ENCODE data around the gene RC3H1. TPM values are rescaled to one million over a fixed set of nuclear protein-coding genes. Genes with fewer than 3 reads are reported as not detected.
"Not testable (repeated sequence)": the region's sequence is repeated elsewhere in the genome, so short reads cannot be mapped to it uniquely, and the experiment has no call there.

The RC3H1 gene
- total RNA-seq, 1 donor = 31.8 TPM

DNA sequence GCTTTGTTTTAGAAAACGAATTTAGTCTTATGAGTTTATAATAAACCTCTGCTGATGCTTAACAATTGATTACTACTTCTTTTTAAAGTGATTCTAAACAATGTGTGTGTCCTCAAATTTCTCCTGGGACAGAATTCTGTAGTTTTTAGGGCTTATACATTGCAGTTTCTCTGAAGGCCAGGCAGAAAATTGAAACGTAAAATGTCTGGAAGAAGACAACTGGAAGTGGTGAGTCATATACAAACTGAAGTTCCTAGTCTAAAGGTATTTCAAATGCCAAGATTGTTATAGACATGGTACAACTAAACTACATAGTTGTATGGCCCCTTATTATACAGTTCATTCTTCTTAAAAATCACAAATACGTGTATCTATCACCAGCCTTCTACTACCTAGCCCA is 30.5 kb upstream of the RC3H1 start:
- no peaks in the 10 kb centered on the region for H4K20me1 ChIP-seq (ENCODE audit: insufficient read depth, low read length)
- no peaks in the 10 kb centered on the region for H3K4me1 ChIP-seq (ENCODE audit: insufficient read depth, low read length)
- H3K79me2 ChIP-seq (ENCODE audit: insufficient read depth, low read length) = no peaks in the 10 kb centered on the region
- DNase-seq (ENCODE audit: insufficient read length, low spot score, missing footprints) = no peak
- no peaks in the 10 kb centered on the region for H3K27me3 ChIP-seq (ENCODE audit: insufficient read depth, low read length)
- H3K36me3 ChIP-seq (ENCODE audit: insufficient read depth, low read length) = no peaks in the 10 kb centered on the region
- H3K9me3 ChIP-seq (ENCODE audit: low read depth, low read length) = no peaks in the 10 kb centered on the region
- H3K4me3 ChIP-seq (ENCODE audit: insufficient read depth, low read length) = no peak overlapping the region
- no peak overlapping the region for H3K27ac ChIP-seq (ENCODE audit: low read depth, low read length)
- TF ChIP-seq, protein P1, sequence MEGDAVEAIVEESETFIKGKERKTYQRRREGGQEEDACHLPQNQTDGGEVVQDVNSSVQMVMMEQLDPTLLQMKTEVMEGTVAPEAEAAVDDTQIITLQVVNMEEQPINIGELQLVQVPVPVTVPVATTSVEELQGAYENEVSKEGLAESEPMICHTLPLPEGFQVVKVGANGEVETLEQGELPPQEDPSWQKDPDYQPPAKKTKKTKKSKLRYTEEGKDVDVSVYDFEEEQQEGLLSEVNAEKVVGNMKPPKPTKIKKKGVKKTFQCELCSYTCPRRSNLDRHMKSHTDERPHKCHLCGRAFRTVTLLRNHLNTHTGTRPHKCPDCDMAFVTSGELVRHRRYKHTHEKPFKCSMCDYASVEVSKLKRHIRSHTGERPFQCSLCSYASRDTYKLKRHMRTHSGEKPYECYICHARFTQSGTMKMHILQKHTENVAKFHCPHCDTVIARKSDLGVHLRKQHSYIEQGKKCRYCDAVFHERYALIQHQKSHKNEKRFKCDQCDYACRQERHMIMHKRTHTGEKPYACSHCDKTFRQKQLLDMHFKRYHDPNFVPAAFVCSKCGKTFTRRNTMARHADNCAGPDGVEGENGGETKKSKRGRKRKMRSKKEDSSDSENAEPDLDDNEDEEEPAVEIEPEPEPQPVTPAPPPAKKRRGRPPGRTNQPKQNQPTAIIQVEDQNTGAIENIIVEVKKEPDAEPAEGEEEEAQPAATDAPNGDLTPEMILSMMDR (IDR thresholded peaks at IDR 0.05; ENCODE audit: extremely low read depth, low read depth, low read length) = no peak
- H3K4me2 ChIP-seq (ENCODE audit: insufficient read depth, low read length) = no peak overlapping the region
- no peak overlapping the region for H2AFZ ChIP-seq (ENCODE audit: low read length)

DNA sequence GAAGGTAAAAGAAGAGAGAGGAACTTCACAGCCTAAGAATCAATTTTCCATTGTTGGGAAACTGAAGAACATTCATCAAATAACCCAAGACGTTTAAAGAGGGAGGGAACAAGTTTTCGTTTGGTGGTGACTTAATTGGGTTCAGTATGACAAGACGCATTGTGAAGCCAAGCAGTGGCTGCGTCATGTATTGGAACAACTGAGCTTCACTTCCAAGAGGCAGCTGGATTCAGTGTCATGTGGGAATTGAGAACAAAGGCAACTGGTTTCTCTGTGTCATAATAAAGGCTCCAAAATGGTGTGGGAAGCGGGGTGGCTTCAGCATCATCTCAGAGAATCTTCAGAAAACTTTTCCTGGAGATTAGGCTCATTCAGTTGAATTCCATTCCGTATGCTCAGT is 29.8 kb upstream of the RC3H1 start:
- no peaks in the 10 kb centered on the region for H3K9me3 ChIP-seq (ENCODE audit: low read depth, low read length)
- H3K27me3 ChIP-seq (ENCODE audit: insufficient read depth, low read length) = no peaks in the 10 kb centered on the region
- H3K4me3 ChIP-seq (ENCODE audit: insufficient read depth, low read length) = no peak overlapping the region
- H3K36me3 ChIP-seq (ENCODE audit: insufficient read depth, low read length) = no peaks in the 10 kb centered on the region
- no peak overlapping the region for H3K4me2 ChIP-seq (ENCODE audit: insufficient read depth, low read length)
- no peak overlapping the region for H3K27ac ChIP-seq (ENCODE audit: low read depth, low read length)
- no peaks in the 10 kb centered on the region for H3K4me1 ChIP-seq (ENCODE audit: insufficient read depth, low read length)
- no peaks in the 10 kb centered on the region for H3K79me2 ChIP-seq (ENCODE audit: insufficient read depth, low read length)
- no peak overlapping the region for H2AFZ ChIP-seq (ENCODE audit: low read length)
- no peaks in the 10 kb centered on the region for H4K20me1 ChIP-seq (ENCODE audit: insufficient read depth, low read length)
- no peak for DNase-seq (ENCODE audit: insufficient read length, low spot score, missing footprints)
- TF ChIP-seq, protein P1 (IDR thresholded peaks at IDR 0.05; ENCODE audit: extremely low read depth, low read depth, low read length) = no peak

DNA sequence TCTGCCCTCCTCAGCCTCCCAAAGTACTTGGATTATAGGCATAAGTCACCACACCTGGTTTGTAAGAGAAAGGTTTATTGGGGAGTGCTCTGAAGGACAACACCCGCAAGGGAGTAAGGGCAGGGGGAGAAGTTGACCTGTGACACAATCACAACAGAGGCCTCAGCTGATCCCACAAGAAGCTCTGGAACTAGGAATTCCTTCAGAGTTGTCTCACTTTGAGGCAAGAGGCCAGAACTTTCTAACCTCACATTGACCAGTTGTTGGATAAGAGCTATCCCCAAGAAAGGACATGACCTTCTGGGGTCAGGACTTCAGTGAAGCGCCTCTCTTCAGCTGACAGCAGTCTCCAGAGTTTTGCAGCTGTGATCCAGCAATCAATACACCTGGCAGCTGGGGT is 27.4 kb upstream of the RC3H1 start:
- TF ChIP-seq, protein P1 (IDR thresholded peaks at IDR 0.05; ENCODE audit: extremely low read depth, low read depth, low read length) = no peak
- DNase-seq (ENCODE audit: insufficient read length, low spot score, missing footprints) = no peak

DNA sequence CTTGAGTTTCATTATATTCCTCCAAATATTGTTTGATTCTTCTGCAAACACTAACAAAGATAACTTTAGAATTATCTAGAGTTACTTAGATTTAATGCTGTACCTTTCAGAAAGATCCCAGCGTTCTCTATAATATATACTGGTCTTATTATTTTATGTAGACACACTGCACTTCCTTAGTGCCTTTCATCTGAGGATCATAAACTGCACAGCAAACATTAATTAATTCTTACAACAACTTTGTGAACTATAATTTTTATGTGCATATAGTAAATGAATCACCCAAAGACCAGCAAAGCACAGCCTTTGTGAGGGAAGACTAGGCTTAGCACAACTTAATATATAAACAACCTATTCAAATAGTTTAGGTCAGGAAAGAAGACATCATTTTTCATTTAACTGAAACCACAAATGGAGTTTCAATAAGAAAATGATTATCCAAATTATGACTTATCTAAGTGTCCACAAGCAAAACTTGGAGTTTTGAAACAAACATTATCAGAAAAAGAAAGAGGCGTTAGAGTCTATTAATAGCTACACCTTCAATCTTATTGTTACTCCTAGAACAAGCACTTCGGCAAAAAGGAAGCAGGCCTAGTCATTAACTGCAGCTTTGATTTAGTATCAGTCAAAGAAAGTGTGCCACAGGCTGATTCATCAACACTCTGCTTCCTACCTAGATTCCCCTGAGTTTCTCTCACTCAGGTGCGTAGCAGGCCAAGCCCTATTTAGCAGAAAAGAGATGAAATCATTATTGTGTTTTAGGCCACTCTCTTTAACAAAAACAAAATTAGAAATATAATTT is 22.5 kb upstream of the RC3H1 start:
- Histone ChIP-seq H3K27me3 (ENCODE audit: insufficient read depth, low read length) (no peaks in the 10 kb centered on the region), H3K36me3 (ENCODE audit: insufficient read depth, low read length) (no peaks in the 10 kb centered on the region), H3K79me2 (ENCODE audit: insufficient read depth, low read length) (no peaks in the 10 kb centered on the region), H2AFZ (ENCODE audit: low read length) (no peak overlapping the region), H3K9me3 (ENCODE audit: low read depth, low read length) (no peaks in the 10 kb centered on the region), H3K27ac (ENCODE audit: low read depth, low read length) (no peak overlapping the region), H3K4me1 (ENCODE audit: insufficient read depth, low read length) (peaks cover 9% of the 10 kb centered on the region), H3K4me3 (ENCODE audit: insufficient read depth, low read length) (no peak overlapping the region), H3K4me2 (ENCODE audit: insufficient read depth, low read length) (no peak overlapping the region), H4K20me1 (ENCODE audit: insufficient read depth, low read length) (no peaks in the 10 kb centered on the region)
- DNase-seq (ENCODE audit: insufficient read length, low spot score, missing footprints) = no peak
- TF ChIP-seq, protein P1 (IDR thresholded peaks at IDR 0.05; ENCODE audit: extremely low read depth, low read depth, low read length) = no peak

More for the DNA sequence above, 27.4 kb upstream of the RC3H1 start:
- H3K4me2 ChIP-seq (ENCODE audit: insufficient read depth, low read length) = no peak overlapping the region
- H3K27ac ChIP-seq (ENCODE audit: low read depth, low read length) = no peak overlapping the region
- H3K27me3 ChIP-seq (ENCODE audit: insufficient read depth, low read length) = no peaks in the 10 kb centered on the region
- H3K4me3 ChIP-seq (ENCODE audit: insufficient read depth, low read length) = no peak overlapping the region
- H3K36me3 ChIP-seq (ENCODE audit: insufficient read depth, low read length) = no peaks in the 10 kb centered on the region
- H4K20me1 ChIP-seq (ENCODE audit: insufficient read depth, low read length) = no peaks in the 10 kb centered on the region
- H2AFZ ChIP-seq (ENCODE audit: low read length) = no peak overlapping the region
- H3K9me3 ChIP-seq (ENCODE audit: low read depth, low read length) = no peaks in the 10 kb centered on the region
- no peaks in the 10 kb centered on the region for H3K79me2 ChIP-seq (ENCODE audit: insufficient read depth, low read length)
- H3K4me1 ChIP-seq (ENCODE audit: insufficient read depth, low read length) = no peaks in the 10 kb centered on the region

DNA sequence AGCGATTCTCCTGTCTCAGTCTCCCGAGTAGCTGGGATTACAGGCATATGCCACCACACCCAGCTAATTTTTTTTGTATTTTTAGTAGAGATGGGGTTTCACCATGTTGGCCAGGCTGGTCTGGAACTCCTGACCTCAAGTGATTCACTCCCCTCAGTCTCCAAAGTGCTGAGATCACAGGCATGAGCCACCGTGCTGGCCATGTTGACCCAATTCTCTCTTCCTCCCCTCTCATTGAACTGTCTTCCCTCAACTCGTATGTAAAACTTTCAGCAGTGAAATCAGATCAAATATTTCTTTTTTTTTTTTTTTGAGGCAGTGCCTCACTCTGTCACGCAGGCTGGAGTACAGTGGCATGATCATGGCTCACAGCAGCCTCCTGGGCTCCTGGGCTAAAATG is 20.4 kb upstream of the RC3H1 start:
- H3K4me2 ChIP-seq (ENCODE audit: insufficient read depth, low read length); H3K36me3 ChIP-seq (ENCODE audit: insufficient read depth, low read length); H3K27ac ChIP-seq (ENCODE audit: low read depth, low read length); DNase-seq (ENCODE audit: insufficient read length, low spot score, missing footprints); H4K20me1 ChIP-seq (ENCODE audit: insufficient read depth, low read length); H3K27me3 ChIP-seq (ENCODE audit: insufficient read depth, low read length); H3K9me3 ChIP-seq (ENCODE audit: low read depth, low read length); H3K4me3 ChIP-seq (ENCODE audit: insufficient read depth, low read length); H2AFZ ChIP-seq (ENCODE audit: low read length); H3K79me2 ChIP-seq (ENCODE audit: insufficient read depth, low read length): not testable (repeated sequence)
- peaks cover 11% of the 10 kb centered on the region for H3K4me1 ChIP-seq (ENCODE audit: insufficient read depth, low read length)

All from osteoblast (primary cell).